HG03280 (cell line): ENCODE data around the gene KRTAP2-3.
"Not testable (repeated sequence)": the region's sequence is repeated elsewhere in the genome, so short reads cannot be mapped to it uniquely, and the experiment has no call there.

ENCODE experiments used
- ATAC-seq: cut with Tn5 transposase; IDR thresholded peaks from one replicate; pipeline ENCODE4 v1.9.1; 2021; ENCODE audit warnings: mild to moderate bottlenecking, moderate library complexity; ENCODE audit not compliant: unreplicated experiment

Gene KRTAP2-3

DNA sequence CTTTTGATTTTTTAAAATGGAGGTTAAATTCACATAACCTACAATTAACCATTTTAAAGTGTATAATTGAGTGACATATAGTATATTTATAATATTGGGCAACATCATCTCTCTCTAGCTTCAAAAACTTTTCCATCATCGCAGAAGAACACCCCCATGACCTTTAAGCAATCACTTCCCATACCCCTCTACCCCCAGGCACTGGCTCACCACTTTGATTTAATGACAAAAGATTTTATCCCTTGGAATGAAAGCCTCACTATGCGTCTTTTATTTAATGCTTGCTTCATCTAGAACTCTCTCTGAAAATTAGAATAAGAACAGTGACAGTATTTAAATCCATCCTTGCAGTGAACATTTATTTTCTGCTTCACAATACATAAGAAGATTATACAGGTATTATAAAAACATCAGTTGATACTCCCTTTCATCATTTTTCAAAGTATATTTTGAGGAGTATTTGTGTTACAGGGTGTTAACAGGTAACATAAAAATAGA lies 22.0 kb downstream of the KRTAP2-3 start:
- ATAC-seq, result no peak

DNA sequence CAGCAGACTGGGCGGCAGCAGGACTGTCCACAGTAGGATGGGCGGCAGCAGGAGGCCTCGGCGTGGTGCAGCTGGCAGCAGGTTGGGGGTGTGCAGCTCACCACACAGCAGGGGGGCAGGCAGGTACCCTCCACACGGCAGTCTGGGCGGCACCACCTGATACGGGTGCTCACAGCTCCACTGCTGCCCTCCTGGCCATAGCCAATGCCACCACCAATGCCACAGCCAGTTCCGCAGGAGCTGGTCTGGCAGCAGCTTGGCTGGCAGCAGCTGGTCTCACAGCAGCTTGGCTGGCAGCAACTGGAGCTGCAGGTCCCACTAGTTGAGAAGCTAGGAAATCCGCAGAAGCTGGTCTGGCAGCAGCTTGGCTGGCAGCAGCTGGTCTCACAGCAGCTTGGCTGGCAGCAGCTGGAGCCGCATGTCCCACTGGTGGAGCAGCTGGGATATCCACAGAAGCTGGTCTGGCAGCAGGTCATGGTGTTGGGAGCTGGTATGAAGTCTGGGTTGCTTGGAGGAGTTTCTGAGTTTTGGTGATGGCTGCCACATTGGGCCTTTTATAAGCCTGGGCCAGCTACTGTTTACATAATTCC lies 25.5 kb downstream of the KRTAP2-3 start, which contains the start of gene KRTAP1-3:
Gene KRTAP1-3 (minus strand): TSS at position 529 of the 590 bp plus-strand sequence. CDS start 53 bp downstream, at position 476.
- not testable (repeated sequence) for ATAC-seq

DNA sequence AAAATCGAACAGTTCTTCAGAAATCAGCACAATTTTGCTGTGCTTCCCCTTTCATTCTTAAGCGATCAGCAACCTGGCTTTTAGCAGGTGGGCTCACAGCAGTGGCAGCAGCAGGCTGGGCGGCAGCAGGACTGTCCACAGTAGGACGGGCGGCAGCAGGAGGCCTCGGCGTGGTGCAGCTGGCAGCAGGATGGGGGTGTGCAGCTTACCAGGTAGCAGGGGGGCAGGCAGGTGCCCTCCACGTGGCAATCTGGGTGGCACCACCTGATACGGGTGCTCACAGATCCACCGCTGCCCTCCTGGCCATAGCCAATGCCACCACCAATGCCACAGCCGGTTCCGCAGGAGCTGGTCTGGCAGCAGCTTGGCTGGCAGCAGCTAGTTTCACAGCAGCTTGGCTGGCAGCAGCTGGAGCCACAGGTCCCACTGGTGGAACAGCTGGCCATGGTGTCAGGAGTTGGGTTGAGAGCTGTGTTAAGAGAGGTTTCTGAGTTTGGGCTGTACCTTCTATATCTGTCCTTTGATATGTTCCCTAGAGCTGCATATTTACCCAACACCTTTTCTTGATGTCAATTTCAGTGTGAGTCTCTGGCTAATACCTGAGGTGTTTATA lies 30.2 kb downstream of the KRTAP2-3 start, which contains the start of gene KRTAP1-4:
Gene KRTAP1-4 (minus strand): TSS at position 563 of the 613 bp plus-strand sequence. CDS start 117 bp downstream, at position 446.
- no peak for ATAC-seq

DNA sequence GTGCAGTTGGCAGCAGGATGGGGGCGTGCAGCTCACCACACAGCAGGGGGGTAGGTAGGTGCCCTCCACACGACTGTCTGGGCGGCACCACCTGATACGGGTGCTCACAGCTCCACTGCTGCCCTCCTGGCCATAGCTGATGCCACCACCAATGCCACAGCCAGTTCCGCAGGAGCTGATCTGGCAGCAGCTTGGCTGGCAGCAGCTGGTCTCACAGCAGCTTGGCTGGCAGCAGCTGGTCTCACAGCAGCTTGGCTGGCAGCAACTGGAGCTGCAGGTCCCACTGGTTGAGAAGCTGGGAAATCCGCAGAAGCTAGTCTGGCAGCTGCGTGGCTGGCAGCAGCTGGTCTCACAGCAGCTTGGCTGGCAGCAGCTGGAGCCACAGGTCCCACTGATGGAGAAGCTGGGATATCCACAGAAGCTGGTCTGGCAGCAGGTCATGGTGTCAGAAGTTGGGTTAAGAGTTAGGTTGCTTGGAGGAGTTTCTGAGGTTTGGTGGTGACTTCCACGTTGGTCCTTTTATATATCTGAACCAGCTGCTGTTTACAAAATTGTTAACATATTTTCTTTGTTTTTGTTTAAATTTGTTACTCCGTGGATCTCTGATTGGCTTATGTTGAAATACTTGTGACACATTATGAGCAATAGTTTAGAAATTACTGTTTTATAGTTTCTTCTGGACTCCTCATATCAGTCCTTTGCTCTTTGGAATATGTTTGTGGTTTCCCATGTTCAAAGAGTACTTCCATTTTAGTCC lies 33.0 kb downstream of the KRTAP2-3 start, which contains the start of gene KRTAP1-5:
Gene KRTAP1-5 (minus strand): TSS at position 494 of the 757 bp plus-strand sequence. CDS start 53 bp downstream, at position 441.
- ATAC-seq, result no peak

DNA sequence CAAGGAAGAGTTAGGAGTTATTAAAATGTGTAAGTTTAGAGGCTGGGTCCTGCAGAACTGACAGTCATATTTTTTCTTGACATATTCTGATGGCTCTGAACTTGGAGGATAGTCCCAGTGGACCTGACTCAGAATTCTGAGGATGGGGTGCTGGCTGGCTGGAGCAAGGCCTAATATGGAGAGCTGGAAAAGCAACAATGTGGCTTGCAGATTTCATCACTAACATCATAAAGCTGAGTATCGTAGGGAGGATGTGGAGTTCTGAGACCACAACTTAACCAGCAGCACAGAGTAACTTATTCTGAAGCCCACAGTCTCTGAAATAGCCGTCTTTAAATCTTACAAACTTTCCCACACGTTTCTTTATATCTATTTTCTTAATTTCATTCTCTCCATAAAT lies 35.2 kb downstream of the KRTAP2-3 start:
- no peak for ATAC-seq

DNA sequence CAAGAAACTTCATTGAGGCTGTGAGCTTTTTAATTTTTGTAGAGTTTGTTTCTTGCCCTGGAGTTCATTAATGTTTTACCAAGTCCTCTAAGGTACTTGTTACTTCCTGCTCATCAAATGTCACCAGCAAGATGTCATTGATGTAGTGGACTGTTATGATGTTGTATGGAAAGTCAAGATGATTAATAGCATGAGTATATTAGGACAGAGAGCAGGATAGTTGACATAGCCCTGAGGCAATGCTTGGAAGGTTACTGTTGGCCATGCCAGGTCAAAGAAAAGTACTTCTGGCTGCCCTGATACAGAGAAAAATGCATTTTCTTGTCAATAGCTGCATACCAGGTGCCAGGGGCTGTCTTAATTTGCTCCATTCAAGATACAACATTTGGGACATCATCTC lies 39.6 kb downstream of the KRTAP2-3 start:
- no peak for ATAC-seq

DNA sequence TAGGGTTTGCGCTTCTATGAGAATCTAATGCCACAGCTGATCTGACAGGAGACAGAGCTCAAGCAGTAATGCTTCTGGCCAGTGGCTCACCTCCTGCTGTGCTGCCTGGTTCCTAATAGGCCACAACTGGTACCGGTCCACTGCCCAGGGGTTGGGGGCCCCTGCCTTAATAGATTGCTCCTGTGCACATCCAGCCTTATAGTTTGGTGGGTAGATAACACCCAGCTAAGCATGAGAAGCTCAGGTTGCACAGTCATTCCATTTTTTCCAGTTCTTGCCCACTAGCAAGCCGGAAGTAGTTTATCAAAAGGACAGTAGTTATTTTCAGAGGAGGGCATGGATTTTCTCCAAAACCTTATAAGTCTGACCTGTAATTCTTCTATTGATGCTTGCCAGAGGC lies 40.5 kb downstream of the KRTAP2-3 start:
- ATAC-seq, result no peak

DNA sequence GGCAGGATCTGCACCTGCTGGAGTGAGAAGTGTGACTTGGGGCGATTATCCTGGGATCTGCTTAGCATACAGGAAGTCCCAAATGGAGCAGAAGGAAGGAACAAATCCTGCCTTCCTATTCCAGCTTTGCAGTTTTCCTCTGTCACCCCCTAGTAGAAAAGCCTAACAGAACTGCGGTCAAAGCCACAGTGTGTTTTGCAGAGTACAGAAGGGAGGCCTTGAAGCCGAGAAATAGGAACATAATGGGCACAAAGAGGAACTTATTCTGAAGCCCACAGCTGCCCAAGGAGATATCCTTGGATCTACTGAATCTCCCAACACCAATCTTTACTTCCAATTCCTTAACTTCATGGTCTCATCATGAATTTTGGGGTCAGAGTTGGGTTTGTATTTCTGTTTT lies 41.4 kb downstream of the KRTAP2-3 start:
- no peak for ATAC-seq

DNA sequence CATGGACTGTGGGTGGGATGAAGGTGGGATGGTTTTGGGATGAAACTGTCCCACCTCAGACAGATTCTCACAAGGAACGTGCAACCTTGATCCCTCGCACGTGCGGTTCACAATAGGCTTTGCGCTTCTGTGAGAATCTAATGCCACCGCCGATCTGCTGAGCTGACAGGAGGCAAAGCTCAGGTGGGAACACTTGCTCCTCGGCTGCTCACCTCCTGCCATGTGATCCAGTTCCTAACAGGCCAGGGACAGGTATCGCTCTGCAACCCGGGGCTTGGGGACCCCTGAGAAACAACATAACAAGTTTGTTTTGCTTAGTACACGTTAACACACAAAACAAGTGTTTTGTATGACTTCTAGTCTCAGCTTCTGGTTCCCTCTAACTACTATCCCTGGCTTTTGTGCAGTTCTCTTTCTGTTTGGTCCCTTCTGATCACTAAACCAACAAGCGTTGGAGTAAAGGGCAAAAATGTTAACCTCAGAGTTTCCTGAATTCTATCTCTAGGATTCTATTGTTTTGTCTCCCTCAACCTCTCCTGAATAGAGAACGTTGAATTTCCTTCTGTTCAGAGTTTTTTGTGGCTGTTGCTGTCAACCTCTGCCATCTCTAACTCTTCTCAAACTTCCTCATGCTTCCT lies 43.2 kb downstream of the KRTAP2-3 start:
- no peak for ATAC-seq

DNA sequence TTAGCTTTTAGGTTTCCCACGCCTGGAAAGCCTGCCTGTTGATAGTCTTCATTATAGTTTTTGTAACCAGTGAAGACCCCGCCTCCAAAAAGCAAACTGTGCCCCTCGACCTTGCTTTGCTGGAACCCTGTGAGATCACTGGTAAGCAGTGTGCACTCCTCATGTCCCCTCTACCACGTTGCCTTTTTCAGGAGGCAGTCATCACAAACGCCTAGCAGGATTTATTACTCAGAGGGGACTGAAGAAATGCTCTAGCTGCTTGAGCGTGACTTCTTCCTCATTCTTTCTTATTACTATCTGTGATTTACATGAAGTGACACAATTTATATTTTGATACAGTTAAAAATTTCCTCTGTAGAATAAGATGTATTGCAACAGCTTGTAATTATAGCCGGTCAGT lies 44.5 kb downstream of the KRTAP2-3 start:
- no peak for ATAC-seq

DNA sequence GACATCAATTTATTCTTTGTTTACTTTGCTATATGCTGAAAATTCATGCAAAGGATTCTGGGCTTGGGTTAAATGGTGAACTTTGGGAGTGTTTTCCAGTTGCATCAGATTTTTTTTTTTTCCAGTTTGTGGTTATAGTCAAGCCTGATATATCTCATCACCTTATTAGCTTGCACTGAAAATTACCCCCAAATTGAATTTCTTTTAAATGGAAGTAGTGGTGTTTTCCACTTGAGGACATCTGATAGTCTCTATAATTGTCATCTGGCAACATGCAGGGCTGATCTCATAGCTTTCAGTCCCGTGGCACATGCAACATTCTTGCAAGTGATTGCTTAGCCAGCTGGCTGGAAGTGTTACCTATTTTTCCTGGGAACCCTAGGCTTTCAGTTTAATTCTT lies 46.3 kb downstream of the KRTAP2-3 start:
- no peak for ATAC-seq

DNA sequence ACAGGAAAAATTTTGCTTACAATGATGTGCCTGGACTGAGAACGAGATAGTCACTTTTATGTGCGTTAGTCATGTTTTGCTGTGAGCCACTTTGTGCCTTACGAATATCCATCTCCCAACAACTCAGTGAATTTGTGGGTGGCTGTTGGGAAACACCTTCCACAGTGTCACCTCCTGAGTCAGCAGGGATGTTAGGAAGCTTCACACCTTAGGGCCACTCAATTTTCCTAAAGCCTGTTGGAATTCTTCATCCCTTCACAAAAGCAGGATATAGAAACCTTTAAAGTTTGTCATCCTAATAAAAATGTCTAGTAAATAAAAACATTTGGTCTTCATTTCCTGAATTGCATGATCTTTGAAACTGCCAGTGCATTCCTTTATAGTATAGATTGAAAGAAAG lies 46.7 kb downstream of the KRTAP2-3 start:
- ATAC-seq, result no peak

DNA sequence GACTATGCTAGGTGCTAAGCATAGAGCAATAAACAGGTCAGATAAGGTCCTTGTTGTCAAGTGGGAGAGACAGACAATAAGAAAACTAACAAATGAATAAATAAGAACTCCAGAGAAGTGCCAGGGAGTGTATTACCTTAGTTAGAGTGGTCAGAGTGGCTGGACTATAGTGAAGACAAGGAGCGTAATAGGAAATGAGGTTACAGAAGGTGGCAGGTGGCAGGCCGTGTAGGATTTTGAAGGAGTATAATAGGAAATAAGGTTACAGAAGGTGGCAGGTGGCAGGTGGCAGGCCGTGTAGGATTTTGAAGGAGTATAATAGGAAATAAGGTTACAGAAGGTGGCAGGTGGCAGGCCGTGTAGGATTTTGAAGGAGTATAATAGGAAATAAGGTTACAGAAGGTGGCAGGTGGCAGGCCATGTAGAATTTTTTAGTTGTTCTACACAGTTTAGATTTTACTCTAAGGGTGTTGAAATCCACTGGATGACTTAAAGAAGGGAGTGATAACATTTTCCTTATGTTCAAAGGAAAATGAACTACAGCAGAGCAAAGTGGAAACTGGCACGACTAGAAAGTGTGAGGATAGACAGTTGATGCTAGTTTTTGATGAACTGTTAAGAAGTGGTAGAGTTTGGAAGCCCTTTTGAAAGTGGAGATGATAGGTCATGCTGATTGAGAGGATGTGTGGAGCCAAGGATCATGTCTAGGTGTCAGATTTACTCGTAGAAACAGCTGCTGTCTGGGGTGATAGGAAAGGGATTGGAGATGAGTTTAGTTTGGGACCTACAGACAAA lies 47.4 kb downstream of the KRTAP2-3 start:
- ATAC-seq, result no peak

DNA sequence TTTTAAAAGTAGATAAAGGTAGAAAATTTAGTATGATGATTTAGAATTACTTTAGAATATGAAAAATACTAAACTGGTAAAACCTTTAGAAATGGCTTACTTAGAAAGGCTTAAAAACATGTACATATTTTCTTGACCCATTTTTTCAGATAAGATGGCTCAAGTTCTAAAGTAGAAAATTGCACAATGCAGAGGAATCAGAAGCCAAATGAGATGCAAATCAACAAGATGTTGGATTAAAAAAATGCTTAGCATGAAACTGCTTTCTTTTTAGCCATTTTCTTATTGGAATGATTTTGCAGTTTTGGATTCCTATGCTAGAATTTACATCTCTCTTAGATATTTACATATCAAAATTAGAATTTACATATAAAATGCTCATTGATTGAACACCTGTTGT lies 49.5 kb downstream of the KRTAP2-3 start:
- ATAC-seq, result no peak

DNA sequence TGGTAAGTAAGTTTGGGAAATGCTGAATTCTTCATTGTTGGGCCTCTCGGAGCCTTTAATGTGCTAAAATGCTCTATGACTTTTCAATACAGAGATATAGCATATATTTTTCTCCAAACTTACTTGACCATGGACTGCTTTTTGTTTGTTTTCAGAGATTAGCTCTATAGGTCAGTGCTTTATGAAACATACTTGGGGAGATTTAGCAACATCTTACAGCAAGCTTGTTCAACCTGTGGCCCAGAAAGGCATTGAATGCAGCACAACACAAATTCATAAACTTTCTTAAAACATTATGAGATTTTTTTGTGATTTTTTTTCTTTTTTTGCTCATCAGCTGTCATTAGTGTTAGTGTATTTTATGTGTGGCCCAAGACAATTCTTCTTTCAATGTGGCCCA lies 50.0 kb downstream of the KRTAP2-3 start:
- no peak for ATAC-seq

DNA sequence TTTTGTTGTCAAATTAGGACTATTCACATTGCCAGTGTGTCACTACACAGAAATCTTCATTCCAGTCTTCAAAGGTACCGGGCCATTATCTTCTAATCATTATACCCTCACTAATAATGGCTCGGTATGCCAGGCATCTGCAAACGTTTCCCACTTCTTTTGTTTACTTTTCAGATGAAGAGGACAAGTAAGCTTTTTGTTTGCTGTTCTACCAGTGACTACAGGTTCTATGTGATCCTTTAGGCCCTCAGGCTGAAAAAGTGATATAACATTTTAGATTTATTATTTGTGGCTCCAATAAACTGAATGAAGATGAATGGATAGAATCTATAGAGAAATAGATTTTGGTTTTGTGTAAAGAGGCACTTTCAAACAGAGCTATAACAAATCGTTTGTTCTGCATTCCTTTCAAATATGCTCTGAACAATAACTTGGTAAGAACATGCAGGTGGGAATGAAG lies 50.6 kb downstream of the KRTAP2-3 start:
- ATAC-seq, result no peak
